Keratinocyte (primary cell): ENCODE data around the gene HOXD8. TPM values are rescaled to one million over a fixed set of nuclear protein-coding genes. Genes with fewer than 3 reads are reported as not detected.

ENCODE experiments used
- DNase-seq: peaks from one replicate; pipeline ENCODE4 v3.0.0-alpha.2; 2011; ENCODE audit warnings: low read depth, missing footprints, low spot score
- FAIRE-seq: peaks from 2 replicates; lab custom pipeline; 2011; peaks lifted over from hg19 to GRCh38; lab: Jason Lieb, UNC
- H2AFZ ChIP-seq: 2 replicates; pipeline ENCODE4 v1.6.0; 2012; ENCODE audit warnings: low read length, control low read depth, inconsistent platforms; ENCODE audit not compliant: control insufficient read depth
- H3K27ac ChIP-seq: 2 replicates; pipeline ENCODE4 v1.5.1; 2011; ENCODE audit warnings: low read length; ENCODE audit not compliant: control insufficient read depth, insufficient read depth
- H3K27me3 ChIP-seq: 3 replicates; pipeline ENCODE4 v1.6.0; 2011; ENCODE audit warnings: low read length; ENCODE audit not compliant: control insufficient read depth, insufficient read depth; ENCODE audit errors: extremely low read depth
- H3K36me3 ChIP-seq, 2 experiments: 2 replicates in 1 of 2; 3 replicates in 1 of 2; pipeline ENCODE4 v1.5.1; 2011; ENCODE audit warnings: low read length in 2 of 2, mild to moderate bottlenecking in 1 of 2; ENCODE audit not compliant: control insufficient read depth in 2 of 2, insufficient read depth in 2 of 2; ENCODE audit errors: extremely low read depth in 1 of 2
- H3K4me1 ChIP-seq: 3 replicates; pipeline ENCODE4 v1.5.1; 2011; ENCODE audit warnings: low read length; ENCODE audit not compliant: control insufficient read depth, insufficient read depth; ENCODE audit errors: extremely low read depth
- H3K4me2 ChIP-seq: 3 replicates; pipeline ENCODE4 v1.6.0; 2011; ENCODE audit warnings: low read depth, low read length; ENCODE audit not compliant: control insufficient read depth, insufficient read depth; ENCODE audit errors: extremely low read depth
- H3K4me3 ChIP-seq, 3 experiments: fragments of 200-600 bp in 1 of 3; sonication (generic) in 1 of 3; 2 replicates in 2 of 3; 3 replicates in 1 of 3; pipeline ENCODE4 v1.5.1; 2011 to 2016; ENCODE audit warnings: low read length in 3 of 3, mild to moderate bottlenecking in 3 of 3, control low read depth in 2 of 3, inconsistent platforms in 1 of 3, low read depth in 1 of 3, mixed read lengths in 1 of 3, mixed run types in 1 of 3, moderate library complexity in 1 of 3; ENCODE audit not compliant: control insufficient read depth in 2 of 3, insufficient read depth in 2 of 3; ENCODE audit errors: extremely low read depth in 1 of 3
- H3K79me2 ChIP-seq: 2 replicates; pipeline ENCODE4 v1.6.0; 2012; ENCODE audit warnings: low read length; ENCODE audit not compliant: control insufficient read depth, insufficient read depth
- H3K9ac ChIP-seq: 3 replicates; pipeline ENCODE4 v1.6.0; 2011; ENCODE audit warnings: low read length; ENCODE audit not compliant: control insufficient read depth, insufficient read depth; ENCODE audit errors: extremely low read depth
- H3K9me1 ChIP-seq: 3 replicates; pipeline ENCODE4 v1.6.0; 2011; ENCODE audit warnings: low read length; ENCODE audit not compliant: control insufficient read depth, insufficient read depth; ENCODE audit errors: extremely low read depth
- H3K9me3 ChIP-seq: 2 replicates; pipeline ENCODE4 v1.5.1; 2012; ENCODE audit warnings: low read depth, low read length; ENCODE audit not compliant: control insufficient read depth
- H4K20me1 ChIP-seq: 3 replicates; pipeline ENCODE4 v1.6.0; 2011; ENCODE audit warnings: low read length; ENCODE audit not compliant: control insufficient read depth, insufficient read depth; ENCODE audit errors: extremely low read depth
- EZH2 ChIP-seq: IDR thresholded peaks from one replicate; pipeline ENCODE4 v1.6.1; 2012; ENCODE audit warnings: inconsistent platforms, mild to moderate bottlenecking, low read length, moderate library complexity
- dilution Hi-C: fragments of 300-500 bp; cut with MboI; formaldehyde crosslinking; loops from one replicate; pipeline ENCODE4 v1.7.0; 2020; ENCODE audit warnings: low sequenced_read_pairs; ENCODE audit not compliant: extremely low pct_ligation_motif_present
- polyA plus RNA-seq, 5 experiments: library from polyadenylated mRNA; depleted of rRNA in 3 of 5; stranded (reverse) in 3 of 5; stranded (forward) in 1 of 5; unstranded in 1 of 5; fragments of >200 nt; gene quantifications; 1 replicate in 1 of 5; 2 replicates in 3 of 5; 3 replicates in 1 of 5; pipeline versions ENCODE4 v1.2.1 to v1.2.3, GENCODE V29; 2011 to 2012; ENCODE audit warnings: missing spikeins in 2 of 5, low read depth in 1 of 5, low replicate concordance in 1 of 5
- TF ChIP-seq, protein P1 (sequence below), 3 experiments: IDR thresholded peaks in 1 of 3; conservative IDR thresholded peaks in 1 of 3; optimal IDR thresholded peaks in 1 of 3; 2 replicates in 2 of 3; 3 replicates in 1 of 3; pipeline versions ENCODE3 to v1.5.1; 2011; ENCODE audit warnings: low read length in 3 of 3, mild to moderate bottlenecking in 3 of 3, moderate library complexity in 2 of 3, control low read depth in 1 of 3, inconsistent platforms in 1 of 3; ENCODE audit not compliant: insufficient read depth in 2 of 3; ENCODE audit errors: extremely low read depth in 1 of 3

HOXD8 gene
- polyA plus RNA-seq, 1 donor (not counting 4 experiments of a cell fraction or from before 2014, with no cell fraction given) = not detected

DNA sequence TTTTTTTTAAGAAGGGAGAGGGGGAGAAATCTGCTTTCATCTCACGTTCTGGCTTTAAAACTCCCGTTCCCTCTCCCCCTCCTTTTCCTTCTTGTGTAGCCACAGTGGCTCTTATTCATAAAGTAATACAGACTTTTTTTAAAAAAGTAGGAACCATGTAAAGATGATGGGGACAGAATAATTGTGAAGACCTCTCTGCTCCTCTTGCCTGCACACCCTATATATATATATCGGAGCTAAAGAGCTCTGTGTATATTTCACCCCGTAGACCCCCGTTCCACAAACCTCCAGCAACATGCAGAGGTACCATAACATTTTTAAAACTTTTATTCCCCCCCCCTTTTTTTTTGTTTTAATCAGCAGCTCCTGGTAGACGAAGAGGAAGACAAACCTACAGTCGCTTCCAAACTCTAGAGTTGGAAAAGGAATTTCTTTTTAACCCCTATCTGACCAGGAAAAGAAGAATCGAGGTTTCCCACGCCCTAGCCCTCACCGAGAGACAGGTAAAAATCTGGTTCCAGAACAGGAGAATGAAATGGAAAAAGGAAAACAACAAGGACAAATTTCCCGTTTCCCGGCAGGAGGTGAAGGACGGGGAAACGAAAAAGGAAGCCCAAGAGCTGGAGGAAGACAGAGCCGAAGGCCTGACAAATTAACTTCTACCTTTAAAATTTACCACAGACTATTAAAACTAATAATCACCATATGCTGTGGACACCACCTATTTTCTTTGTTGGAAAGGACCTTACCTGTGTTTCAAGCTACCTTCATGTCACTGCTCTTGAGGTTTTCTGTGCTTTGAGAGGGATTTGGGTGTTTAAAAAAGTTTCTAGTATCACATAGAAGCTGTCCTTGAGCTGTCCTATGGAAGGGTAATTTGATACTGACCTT lies 1.7 kb downstream of the HOXD8 start:
- H3K9ac ChIP-seq = no peak overlapping the region
- no peak overlapping the region for H3K27ac ChIP-seq
- H3K4me1 ChIP-seq = no peaks in the 10 kb centered on the region

DNA sequence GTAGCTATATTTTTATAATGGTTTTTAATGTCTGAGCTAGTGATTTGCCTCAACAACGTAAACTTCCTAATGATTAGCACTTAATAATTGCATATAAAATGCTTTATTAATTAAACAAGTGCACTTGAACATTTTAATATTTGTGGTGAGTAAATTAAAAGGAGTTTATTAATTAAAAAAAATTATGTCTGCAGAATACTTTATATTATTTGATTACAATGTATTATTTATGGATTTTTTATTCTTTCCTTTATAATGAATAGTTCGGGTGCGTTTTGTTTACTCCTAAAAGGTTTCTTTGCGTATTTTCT lies 2.3 kb downstream of the HOXD8 start:
- TF ChIP-seq, protein P1, sequence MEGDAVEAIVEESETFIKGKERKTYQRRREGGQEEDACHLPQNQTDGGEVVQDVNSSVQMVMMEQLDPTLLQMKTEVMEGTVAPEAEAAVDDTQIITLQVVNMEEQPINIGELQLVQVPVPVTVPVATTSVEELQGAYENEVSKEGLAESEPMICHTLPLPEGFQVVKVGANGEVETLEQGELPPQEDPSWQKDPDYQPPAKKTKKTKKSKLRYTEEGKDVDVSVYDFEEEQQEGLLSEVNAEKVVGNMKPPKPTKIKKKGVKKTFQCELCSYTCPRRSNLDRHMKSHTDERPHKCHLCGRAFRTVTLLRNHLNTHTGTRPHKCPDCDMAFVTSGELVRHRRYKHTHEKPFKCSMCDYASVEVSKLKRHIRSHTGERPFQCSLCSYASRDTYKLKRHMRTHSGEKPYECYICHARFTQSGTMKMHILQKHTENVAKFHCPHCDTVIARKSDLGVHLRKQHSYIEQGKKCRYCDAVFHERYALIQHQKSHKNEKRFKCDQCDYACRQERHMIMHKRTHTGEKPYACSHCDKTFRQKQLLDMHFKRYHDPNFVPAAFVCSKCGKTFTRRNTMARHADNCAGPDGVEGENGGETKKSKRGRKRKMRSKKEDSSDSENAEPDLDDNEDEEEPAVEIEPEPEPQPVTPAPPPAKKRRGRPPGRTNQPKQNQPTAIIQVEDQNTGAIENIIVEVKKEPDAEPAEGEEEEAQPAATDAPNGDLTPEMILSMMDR (optimal IDR thresholded peaks at IDR 0.05 in 1 of 3, IDR thresholded peaks at IDR 0.05 in 1 of 3, conservative IDR thresholded peaks at IDR 0.05 in 1 of 3; ENCODE audit: extremely low read depth in 1 of 3, insufficient read depth in 2 of 3, low read length in 3 of 3) = no peak
- no peak for TF ChIP-seq EZH2
- Histone ChIP-seq H3K36me3 (no peaks in the 10 kb centered on the region), H3K27me3 (peaks cover 93% of the 10 kb centered on the region), H2AFZ (no peak overlapping the region), H3K4me3 (no peak overlapping the region), H3K27ac (no peak overlapping the region), H3K9me3 (no peaks in the 10 kb centered on the region), H3K9me1 (no peaks in the 10 kb centered on the region), H3K4me2 (no peak overlapping the region), H3K9ac (no peak overlapping the region), H3K4me1 (no peaks in the 10 kb centered on the region), H4K20me1 (no peaks in the 10 kb centered on the region), H3K79me2 (no peaks in the 10 kb centered on the region)
- dilution Hi-C loops = no loop called here
- FAIRE-seq (no peak), DNase-seq (no peak)

More for the DNA sequence above, 1.7 kb downstream of the HOXD8 start:
- FAIRE-seq (no peak), DNase-seq (no peak)
- Histone ChIP-seq H4K20me1 (no peaks in the 10 kb centered on the region), H3K9me1 (no peaks in the 10 kb centered on the region), H3K79me2 (no peaks in the 10 kb centered on the region), H3K27me3 (peaks cover 93% of the 10 kb centered on the region), H3K9me3 (no peaks in the 10 kb centered on the region), H2AFZ (no peak overlapping the region), H3K4me2 (no peak overlapping the region), H3K4me3 (no peak overlapping the region), H3K36me3 (no peaks in the 10 kb centered on the region)
- dilution Hi-C loops = no loop called here
- TF ChIP-seq, protein P1 (optimal IDR thresholded peaks at IDR 0.05 in 1 of 3, IDR thresholded peaks at IDR 0.05 in 1 of 3, conservative IDR thresholded peaks at IDR 0.05 in 1 of 3; ENCODE audit: extremely low read depth in 1 of 3, insufficient read depth in 2 of 3, low read length in 3 of 3) = no peak
- TF ChIP-seq EZH2 = no peak
